Bronchial epithelial cell (primary cell): Measurements from ENCODE around the gene BARX2. TPM values are rescaled to one million over a fixed set of nuclear protein-coding genes. Genes with fewer than 3 reads are reported as not detected.

ENCODE experiments used
- DNase-seq: peaks from one replicate; pipeline ENCODE4 v3.0.0-alpha.2; 2010; ENCODE audit warnings: low read depth
- FAIRE-seq: peaks from 2 replicates; lab custom pipeline; 2011; peaks lifted over from hg19 to GRCh38; lab: Jason Lieb, UNC
- H3K27me3 ChIP-seq: 2 replicates; pipeline ENCODE4 v1.5.1; 2011; ENCODE audit warnings: low read length; ENCODE audit not compliant: control insufficient read depth, insufficient read depth
- H3K36me3 ChIP-seq: 2 replicates; pipeline ENCODE4 v1.5.1; 2011; ENCODE audit warnings: low read length; ENCODE audit not compliant: control insufficient read depth, insufficient read depth
- H3K4me3 ChIP-seq: 2 replicates; pipeline ENCODE4 v1.5.1; 2011; ENCODE audit warnings: mild to moderate bottlenecking, low read depth, low read length, control low read depth
- total RNA-seq: library from RNA; depleted of rRNA; stranded (reverse); fragments of >200 nt; gene quantifications from 2 replicates; pipeline ENCODE4 v1.2.1, GENCODE V29; 2014
- TF ChIP-seq, protein P1 (sequence below): IDR thresholded peaks from 2 replicates; pipeline ENCODE4 v1.5.1; 2011; ENCODE audit warnings: mild to moderate bottlenecking, moderate library complexity, low read length, control low read depth, inconsistent platforms; ENCODE audit not compliant: insufficient read depth, severe bottlenecking

The BARX2 gene
- total RNA-seq, 1 donor from 2014 or later, result 2.9 TPM

DNA sequence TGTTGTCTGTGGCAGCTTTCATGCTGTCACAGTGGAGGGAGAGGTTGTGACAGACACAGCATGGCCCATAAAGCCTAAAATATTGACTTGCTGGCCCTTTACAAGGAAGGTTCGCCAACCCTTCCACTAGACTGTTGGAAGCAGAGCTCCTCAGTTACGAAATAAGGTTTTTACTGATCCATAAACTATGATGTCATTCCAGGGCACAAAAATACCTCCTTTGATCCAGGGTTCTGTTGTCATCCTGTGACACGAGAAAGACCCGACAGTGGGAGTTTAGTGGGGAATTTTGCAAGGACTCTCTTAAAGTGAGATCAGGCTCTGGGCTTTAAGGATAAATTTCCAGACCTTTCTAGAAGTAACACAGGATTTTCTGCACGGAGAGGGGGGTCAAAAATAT is 15.7 kb downstream of the BARX2 start:
- Histone ChIP-seq H3K4me3 (no peak overlapping the region), H3K27me3 (no peaks in the 10 kb centered on the region), H3K36me3 (no peaks in the 10 kb centered on the region)
- TF ChIP-seq, protein P1, sequence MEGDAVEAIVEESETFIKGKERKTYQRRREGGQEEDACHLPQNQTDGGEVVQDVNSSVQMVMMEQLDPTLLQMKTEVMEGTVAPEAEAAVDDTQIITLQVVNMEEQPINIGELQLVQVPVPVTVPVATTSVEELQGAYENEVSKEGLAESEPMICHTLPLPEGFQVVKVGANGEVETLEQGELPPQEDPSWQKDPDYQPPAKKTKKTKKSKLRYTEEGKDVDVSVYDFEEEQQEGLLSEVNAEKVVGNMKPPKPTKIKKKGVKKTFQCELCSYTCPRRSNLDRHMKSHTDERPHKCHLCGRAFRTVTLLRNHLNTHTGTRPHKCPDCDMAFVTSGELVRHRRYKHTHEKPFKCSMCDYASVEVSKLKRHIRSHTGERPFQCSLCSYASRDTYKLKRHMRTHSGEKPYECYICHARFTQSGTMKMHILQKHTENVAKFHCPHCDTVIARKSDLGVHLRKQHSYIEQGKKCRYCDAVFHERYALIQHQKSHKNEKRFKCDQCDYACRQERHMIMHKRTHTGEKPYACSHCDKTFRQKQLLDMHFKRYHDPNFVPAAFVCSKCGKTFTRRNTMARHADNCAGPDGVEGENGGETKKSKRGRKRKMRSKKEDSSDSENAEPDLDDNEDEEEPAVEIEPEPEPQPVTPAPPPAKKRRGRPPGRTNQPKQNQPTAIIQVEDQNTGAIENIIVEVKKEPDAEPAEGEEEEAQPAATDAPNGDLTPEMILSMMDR, result no peak
- DNase-seq (no peak), FAIRE-seq (no peak)

DNA sequence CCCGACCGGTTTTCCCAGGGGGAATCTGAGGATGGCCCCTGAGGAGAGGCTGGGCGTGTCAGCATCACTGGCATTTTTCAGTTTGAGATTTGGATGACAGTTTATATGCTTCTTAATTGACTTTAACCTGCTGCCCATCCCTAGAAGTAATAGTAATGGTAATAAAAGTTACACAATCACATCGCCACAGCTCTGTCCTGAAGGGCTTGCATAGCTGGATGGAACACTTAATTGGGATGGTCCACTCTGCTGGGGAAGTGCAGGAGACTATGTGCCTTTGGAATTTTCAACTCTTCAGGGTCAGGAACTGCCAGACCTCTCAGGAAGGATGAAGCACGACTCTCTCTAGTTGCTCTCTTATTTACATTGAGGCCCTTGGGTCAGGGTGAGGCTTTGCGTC is 16.2 kb downstream of the BARX2 start:
- FAIRE-seq (peak; percentile 68), DNase-seq (no peak)
- Histone ChIP-seq H3K27me3 (no peaks in the 10 kb centered on the region), H3K36me3 (no peaks in the 10 kb centered on the region), H3K4me3 (no peak overlapping the region)
- TF ChIP-seq, protein P1, result no peak

DNA sequence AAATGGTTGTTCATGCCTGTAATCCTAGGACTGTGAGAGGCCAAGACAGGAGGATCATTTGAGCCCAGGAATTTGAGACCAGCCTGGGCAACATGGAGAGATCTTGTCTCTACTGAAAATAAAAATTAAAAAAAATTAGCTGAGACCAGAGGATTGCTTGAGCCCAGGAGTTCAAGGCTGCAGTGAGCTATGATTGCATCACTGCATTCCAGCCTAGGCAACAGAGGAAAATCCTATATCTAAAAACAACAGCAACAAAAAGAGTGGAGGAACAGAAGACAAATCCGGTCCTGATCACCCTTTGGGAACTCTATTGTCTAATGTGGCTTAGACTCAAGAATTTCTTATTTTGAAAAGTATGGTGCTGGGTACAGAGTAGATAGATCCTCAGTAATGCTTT is 17.3 kb downstream of the BARX2 start:
- TF ChIP-seq, protein P1, result no peak
- DNase-seq (no peak), FAIRE-seq (no peak)
- Histone ChIP-seq H3K27me3 (no peaks in the 10 kb centered on the region), H3K36me3 (no peaks in the 10 kb centered on the region), H3K4me3 (no peak overlapping the region)

DNA sequence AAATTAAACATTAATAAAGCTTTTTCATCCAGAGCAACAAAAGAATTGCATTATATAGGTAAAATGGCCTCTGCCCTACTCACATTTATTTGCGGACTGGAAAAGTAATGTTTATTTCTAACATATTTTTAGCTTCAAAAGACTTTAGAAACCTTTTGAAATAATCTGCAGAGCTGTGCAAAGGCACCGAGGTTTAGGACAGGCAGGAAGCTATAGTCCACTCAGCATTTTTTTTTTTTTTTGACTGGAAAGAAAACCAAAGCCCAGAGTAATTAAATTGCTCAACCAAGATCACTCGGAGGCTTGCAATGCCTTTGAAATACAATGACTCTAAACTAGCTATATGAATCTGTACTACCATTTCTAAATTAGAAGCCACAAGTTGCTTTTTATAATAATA is 19.1 kb downstream of the BARX2 start:
- Histone ChIP-seq H3K36me3 (no peaks in the 10 kb centered on the region), H3K4me3 (no peak overlapping the region), H3K27me3 (no peaks in the 10 kb centered on the region)
- FAIRE-seq, result no peak
- no peak for DNase-seq
- TF ChIP-seq, protein P1, result no peak

DNA sequence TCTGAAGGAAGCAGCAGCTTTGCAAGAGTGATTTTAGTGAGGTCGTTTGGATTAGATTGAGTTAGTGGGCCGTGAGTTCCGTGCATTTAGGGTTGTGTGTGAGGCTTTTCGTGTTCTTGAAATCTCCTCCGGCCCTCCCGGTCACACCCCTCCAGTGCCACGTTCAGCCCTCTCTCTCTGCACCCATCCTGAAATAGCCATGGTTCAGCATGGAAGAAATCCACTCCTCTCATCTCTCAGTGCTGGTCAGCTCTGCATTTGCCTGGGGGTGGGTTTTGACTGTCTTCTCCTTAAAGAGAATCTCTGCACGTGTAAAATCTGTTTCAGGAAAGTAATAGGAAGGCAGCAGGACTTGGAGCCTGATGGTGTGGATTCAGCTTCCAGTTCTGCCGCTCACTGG is 19.8 kb downstream of the BARX2 start:
- FAIRE-seq (no peak), DNase-seq (no peak)
- H3K4me3 ChIP-seq, result no peak overlapping the region
- no peaks in the 10 kb centered on the region for H3K36me3 ChIP-seq
- TF ChIP-seq, protein P1, result no peak
- no peaks in the 10 kb centered on the region for H3K27me3 ChIP-seq

- FAIRE-seq, result no peak
- TF ChIP-seq, protein P1, result no peak
These were observed 20.2 kb downstream of the BARX2 start for GRCh38 chr11:129395883-129396282.

More at GRCh38 chr11:129395883-129396282, 20.2 kb downstream of the BARX2 start:
- H3K36me3 ChIP-seq, result no peaks in the 10 kb centered on the region
- H3K27me3 ChIP-seq, result no peaks in the 10 kb centered on the region
- no peak for DNase-seq
- no peak overlapping the region for H3K4me3 ChIP-seq
